SKM-1 (cell line): Measurements from ENCODE around the gene UGT1A10.

ENCODE experiments used
- DNase-seq: peaks from one replicate; lab custom pipeline; 2025; ENCODE audit not compliant: unreplicated experiment; lab: John Stamatoyannopoulos, UW

The UGT1A10 gene

GRCh38 chr2:233768076-233768475 is 131.8 kb downstream of the UGT1A10 start:
- DNase-seq: no peak

- DNase-seq: no peak
Measured at GRCh38 chr2:233769260-233769659, 133.0 kb downstream of the UGT1A10 start.

- DNase-seq: no peak
Measured at GRCh38 chr2:233772153-233772552, 135.9 kb downstream of the UGT1A10 start.

GRCh38 chr2:233772583-233772982 is 136.3 kb downstream of the UGT1A10 start:
- no peak for DNase-seq

GRCh38 chr2:233773854-233774253 is 137.6 kb downstream of the UGT1A10 start:
- no peak for DNase-seq

GRCh38 chr2:233775414-233775813 is 139.2 kb downstream of the UGT1A10 start:
- DNase-seq: no peak

GRCh38 chr2:233778030-233778429 is 141.8 kb downstream of the UGT1A10 start, which contains the start of gene MROH2A:
MROH2A (plus strand) TSS chr2:233778330; CDS start chr2:233779359, 1,029 bp downstream.
- no peak for DNase-seq

GRCh38 chr2:233779722-233780121 is 143.5 kb downstream of the UGT1A10 start:
- no peak for DNase-seq

GRCh38 chr2:233780771-233781170 is 144.5 kb downstream of the UGT1A10 start:
- no peak for DNase-seq

- DNase-seq: no peak
Measured at GRCh38 chr2:233789554-233789953, 153.3 kb downstream of the UGT1A10 start.

- no peak for DNase-seq
Measured at GRCh38 chr2:233791151-233791882, 155.1 kb downstream of the UGT1A10 start.

GRCh38 chr2:233791883-233792329 is 155.7 kb downstream of the UGT1A10 start:
- DNase-seq: no peak

- no peak for DNase-seq
Measured at GRCh38 chr2:233792720-233793119, 156.5 kb downstream of the UGT1A10 start.

GRCh38 chr2:233793465-233794127 is 157.3 kb downstream of the UGT1A10 start:
- no peak for DNase-seq

- DNase-seq: no peak
Measured at GRCh38 chr2:233794128-233794658, 157.9 kb downstream of the UGT1A10 start.

GRCh38 chr2:233795735-233796171 is 159.5 kb downstream of the UGT1A10 start:
- DNase-seq: no peak

GRCh38 chr2:233796254-233796653 is 160.0 kb downstream of the UGT1A10 start:
- DNase-seq: no peak

- DNase-seq: no peak
Measured at GRCh38 chr2:233798335-233799086, 162.3 kb downstream of the UGT1A10 start.

GRCh38 chr2:233799087-233799665 is 162.9 kb downstream of the UGT1A10 start:
- DNase-seq: no peak

- DNase-seq: no peak
Measured at GRCh38 chr2:233799716-233800115, 163.5 kb downstream of the UGT1A10 start.

- DNase-seq: no peak
Measured at GRCh38 chr2:233800208-233800607, 164.0 kb downstream of the UGT1A10 start.
